ENCODE results near the gene MT1E.
"Not testable (repeated sequence)": the region's sequence is repeated elsewhere in the genome, so short reads cannot be mapped to it uniquely, and the experiment has no call there.

Gene MT1E

GRCh38 chr16:56625140-56625942, at the start of gene MT1E:
Gene MT1E (plus strand): TSS chr16:56625781. CDS start chr16:56625852, 71 bp downstream.
- DNase-seq (ENCODE audit: low read depth): no peak

- DNase-seq (ENCODE audit: low read depth): peak; percentile 65
Observed at GRCh38 chr16:56576585-56577299, 48.8 kb upstream of the MT1E start.

- DNase-seq (ENCODE audit: low read depth): no peak
Observed at GRCh38 chr16:56577300-56577625, 48.3 kb upstream of the MT1E start.

GRCh38 chr16:56580391-56581048, 45.1 kb upstream of the MT1E start:
- no peak for DNase-seq (ENCODE audit: low read depth)

GRCh38 chr16:56582911-56583310, 42.7 kb upstream of the MT1E start:
- not testable (repeated sequence) for DNase-seq (ENCODE audit: low read depth)

- no peak for DNase-seq (ENCODE audit: low read depth)
Observed at GRCh38 chr16:56583351-56584168, 42.0 kb upstream of the MT1E start.

- DNase-seq (ENCODE audit: low read depth): no peak
Observed at GRCh38 chr16:56584276-56584675, 41.3 kb upstream of the MT1E start.

GRCh38 chr16:56588781-56589140, 36.8 kb upstream of the MT1E start:
- DNase-seq (ENCODE audit: low read depth): no peak

- no peak for DNase-seq (ENCODE audit: low read depth)
Observed at GRCh38 chr16:56589141-56590039, 36.2 kb upstream of the MT1E start, which contains the start of gene MT3. Gene MT3 (plus strand): TSS chr16:56589528. CDS start chr16:56589591, 63 bp downstream.

GRCh38 chr16:56591377-56592060, 34.1 kb upstream of the MT1E start:
- DNase-seq (ENCODE audit: low read depth): no peak

- DNase-seq (ENCODE audit: low read depth): no peak
Observed at GRCh38 chr16:56593573-56594291, 31.8 kb upstream of the MT1E start.

- DNase-seq (ENCODE audit: low read depth): no peak
Observed at GRCh38 chr16:56594292-56594619, 31.3 kb upstream of the MT1E start.

- no peak for DNase-seq (ENCODE audit: low read depth)
Observed at GRCh38 chr16:56600398-56600999, 25.1 kb upstream of the MT1E start.

- no peak for DNase-seq (ENCODE audit: low read depth)
Observed at GRCh38 chr16:56601325-56601724, 24.3 kb upstream of the MT1E start.

GRCh38 chr16:56603589-56603988, 22.0 kb upstream of the MT1E start:
- no peak for DNase-seq (ENCODE audit: low read depth)

GRCh38 chr16:56604966-56605365, 20.6 kb upstream of the MT1E start:
- DNase-seq (ENCODE audit: low read depth): no peak

- DNase-seq (ENCODE audit: low read depth): no peak
Observed at GRCh38 chr16:56605475-56605874, 20.1 kb upstream of the MT1E start.

GRCh38 chr16:56606071-56606475, 19.5 kb upstream of the MT1E start:
- no peak for DNase-seq (ENCODE audit: low read depth)

- DNase-seq (ENCODE audit: low read depth): no peak
Observed at GRCh38 chr16:56606476-56607108, 19.0 kb upstream of the MT1E start.
